ENCODE measurements around the gene AP1M1. TPM values are rescaled to one million over a fixed set of nuclear protein-coding genes. Genes with fewer than 3 reads are reported as not detected.

The AP1M1 gene
- total RNA-seq, 4 donors from 2014 or later: 62.0 to 140 (median 105) TPM

GRCh38 chr19:16210168-16210567 is 12.5 kb downstream of the AP1M1 start:
- TF ChIP-seq EP300 (IDR thresholded peaks at IDR 0.05): no peak
- TF ChIP-seq POLR2A (IDR thresholded peaks at IDR 0.05): no peak
- TF ChIP-seq CTCF (IDR thresholded peaks at IDR 0.05): no peak
- TF ChIP-seq POLR2AphosphoS5 (IDR thresholded peaks at IDR 0.05): no peak
- peaks cover 0 to 13% (median 0%) of the 10 kb centered on the region in 3 donors for H3K4me1 ChIP-seq
- no peaks in the 10 kb centered on the region for H3K27me3 ChIP-seq
- no peak overlapping the region for H3K27ac ChIP-seq
- peaks cover 0 to 88% of the 10 kb centered on the region in 2 donors for H3K36me3 ChIP-seq
- ATAC-seq: no peak
- WGBS, 2 donors (ENCODE audit: low coverage in 1 of 2): 82 to 88% methylated on average over 4 of the region's 4 CpGs
- H3K4me3 ChIP-seq: no peak overlapping the region
- no peaks in the 10 kb centered on the region for H3K9me3 ChIP-seq

DNA sequence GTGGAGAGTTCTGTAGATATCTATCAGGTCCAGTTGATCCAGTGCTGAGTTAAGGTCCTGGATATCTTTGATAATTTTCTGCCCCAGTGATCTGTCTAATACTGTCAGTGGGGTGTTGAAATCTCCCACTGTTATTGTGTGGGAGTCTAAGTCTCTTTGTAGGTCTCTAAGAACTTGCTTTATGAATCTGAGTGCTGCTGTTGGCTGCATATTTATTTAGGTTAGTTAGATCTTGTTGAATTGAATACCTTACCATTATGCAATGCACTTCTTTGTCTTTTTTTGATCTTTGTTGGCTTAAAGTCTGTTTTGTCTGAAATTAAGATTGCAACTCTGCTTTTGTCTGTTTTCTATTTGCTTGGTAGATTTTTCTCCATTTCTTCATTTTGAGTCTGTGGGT is 15.4 kb downstream of the AP1M1 start:
- TF ChIP-seq POLR2AphosphoS5 (IDR thresholded peaks at IDR 0.05) (no peak), POLR2A (IDR thresholded peaks at IDR 0.05) (no peak)
- Histone ChIP-seq H3K27me3 (no peaks in the 10 kb centered on the region), H3K36me3 (peaks cover 0 to 83% of the 10 kb centered on the region in 2 donors), H3K4me3 (no peak overlapping the region), H3K9me3 (no peaks in the 10 kb centered on the region), H3K4me1 (peaks cover 0 to 9% (median 0%) of the 10 kb centered on the region in 3 donors), H3K27ac (no peak overlapping the region)
- no peak for ATAC-seq

GRCh38 chr19:16216744-16217670 is 19.3 kb downstream of the AP1M1 start:
- no CpG with 5 or more reads among the region's 13 CpGs for WGBS, 2 donors (ENCODE audit: low coverage in 1 of 2)
- H3K4me1 ChIP-seq: peaks cover 0 to 9% (median 0%) of the 10 kb centered on the region in 3 donors
- H3K36me3 ChIP-seq: peaks cover 0 to 83% of the 10 kb centered on the region in 2 donors
- TF ChIP-seq POLR2AphosphoS5 (IDR thresholded peaks at IDR 0.05) (no peak), EP300 (IDR thresholded peaks at IDR 0.05) (no peak), POLR2A (IDR thresholded peaks at IDR 0.05) (no peak), CTCF (IDR thresholded peaks at IDR 0.05) (no peak)
- H3K4me3 ChIP-seq: no peak overlapping the region
- peaks cover 0 to 28% (median 0%) of the 10 kb centered on the region in 3 donors for H3K9me3 ChIP-seq
- no peaks in the 10 kb centered on the region for H3K27me3 ChIP-seq
- no peak overlapping the region for H3K27ac ChIP-seq
- ATAC-seq: no peak

DNA sequence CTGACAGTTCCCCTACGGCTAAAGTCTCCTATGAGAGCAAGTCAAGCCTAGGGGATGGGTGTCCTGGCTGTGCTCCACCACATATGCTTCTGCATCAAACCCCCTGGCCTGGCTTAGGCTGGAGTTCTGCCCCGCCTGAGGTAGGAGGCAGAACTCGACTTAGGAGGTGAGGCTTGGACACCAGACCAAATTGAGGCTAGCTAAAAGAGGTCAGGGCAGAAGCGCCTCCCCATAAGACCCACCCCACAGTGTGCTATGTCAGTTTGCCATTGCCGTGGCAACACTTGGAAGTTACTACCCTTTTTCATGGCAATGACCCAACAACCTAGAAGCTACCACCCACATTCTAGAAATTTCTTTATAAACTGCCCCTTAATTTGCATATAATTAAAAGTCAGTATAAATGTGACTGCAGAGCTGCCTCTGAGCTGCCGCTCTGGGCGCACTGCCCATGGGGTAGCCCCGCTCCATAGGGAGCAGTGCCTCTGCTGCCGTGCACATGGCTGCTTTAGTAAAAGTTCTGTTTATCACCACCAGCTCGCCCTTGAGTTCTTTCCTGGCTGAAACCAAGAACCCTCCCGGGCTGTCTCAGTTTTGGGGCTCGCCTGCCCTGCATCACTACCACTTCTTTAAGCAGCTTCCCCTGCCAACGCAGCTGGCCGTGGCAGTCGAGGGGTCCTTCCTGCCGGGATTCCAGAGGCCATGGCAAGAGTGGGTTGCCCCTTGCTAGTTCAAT is 20.2 kb downstream of the AP1M1 start:
- Histone ChIP-seq H3K4me1 (peaks cover 0 to 9% (median 0%) of the 10 kb centered on the region in 3 donors), H3K36me3 (peaks cover 0 to 86% of the 10 kb centered on the region in 2 donors), H3K27ac (no peak overlapping the region), H3K27me3 (no peaks in the 10 kb centered on the region), H3K9me3 (peaks cover 0 to 34% (median 0%) of the 10 kb centered on the region in 3 donors), H3K4me3 (no peak overlapping the region)
- WGBS, 2 donors (ENCODE audit: low coverage in 1 of 2): 86 to 98% methylated on average over 9 to 10 of the region's 16 CpGs
- no peak for TF ChIP-seq POLR2A (IDR thresholded peaks at IDR 0.05)
- no peak for TF ChIP-seq CTCF (IDR thresholded peaks at IDR 0.05)
- TF ChIP-seq POLR2AphosphoS5 (IDR thresholded peaks at IDR 0.05): no peak
- TF ChIP-seq EP300 (IDR thresholded peaks at IDR 0.05): no peak
- no peak for ATAC-seq

- WGBS, 2 donors (ENCODE audit: low coverage in 1 of 2): 76 to 86% methylated on average over 2 of the region's 2 CpGs
- TF ChIP-seq CTCF (IDR thresholded peaks at IDR 0.05) (no peak), POLR2A (IDR thresholded peaks at IDR 0.05) (no peak), EP300 (IDR thresholded peaks at IDR 0.05) (no peak), POLR2AphosphoS5 (IDR thresholded peaks at IDR 0.05) (no peak)
- Histone ChIP-seq H3K4me3 (no peak overlapping the region), H3K27ac (no peak overlapping the region), H3K27me3 (no peaks in the 10 kb centered on the region), H3K36me3 (peaks cover 0 to 91% of the 10 kb centered on the region in 2 donors), H3K4me1 (peaks cover 0 to 9% (median 0%) of the 10 kb centered on the region in 3 donors), H3K9me3 (peaks cover 0 to 34% (median 0%) of the 10 kb centered on the region in 3 donors)
- no peak for ATAC-seq
These were observed 21.1 kb downstream of the AP1M1 start for GRCh38 chr19:16218851-16219250.
